ENCODE data around the gene FARS2. TPM values are rescaled to one million over a fixed set of nuclear protein-coding genes. Genes with fewer than 3 reads are reported as not detected.

Gene FARS2
- total and polyA plus RNA-seq, 9 of the 15 experiments (the other 6 are each of a cell fraction or from before 2014, with no cell fraction given) = 16.5 to 62.2 (median 27.0) TPM

- intact Hi-C loops (cut with micrococcal nuclease) = no loop called here
- H3K36me3 ChIP-seq (ENCODE audit: control insufficient read depth, insufficient read depth, low read length) = no peaks in the 10 kb centered on the region
- H3K4me1 ChIP-seq (replicated peaks in 1 of 2; ENCODE audit: control insufficient read depth in 2 of 2, insufficient read depth in 2 of 2, low read length in 2 of 2) = no peaks in the 10 kb centered on the region
- no peak overlapping the region for H3K9ac ChIP-seq (ENCODE audit: insufficient read depth in 1 of 2, low read depth in 2 of 2, low read length in 2 of 2)
- no peaks in the 10 kb centered on the region for H3K79me2 ChIP-seq (ENCODE audit: control insufficient read depth, insufficient read depth, low read length)
- H3K4me2 ChIP-seq (ENCODE audit: insufficient read depth, low read length) = no peak overlapping the region
- TF ChIP-seq NFIC (IDR thresholded peaks at IDR 0.05) (no peak), EGR1 (conservative IDR thresholded peaks at IDR 0.05) (peak; percentile 57), MCM2 (IDR thresholded peaks at IDR 0.05; ENCODE audit: low read depth) (no peak), TRIM24 (IDR thresholded peaks at IDR 0.05) (no peak), MYBL2 (IDR thresholded peaks at IDR 0.05; ENCODE audit: low read depth) (no peak), MYBL2 (CRISPR knock-in tag; IDR thresholded peaks at IDR 0.05; ENCODE audit: borderline replicate concordance) (no peak), SUPT5H (IDR thresholded peaks at IDR 0.05) (no peak), ZNF408 (CRISPR knock-in tag; IDR thresholded peaks at IDR 0.05; ENCODE audit: low read depth) (no peak), PHF8 (IDR thresholded peaks at IDR 0.05; ENCODE audit: borderline replicate concordance, low read length) (no peak), ZNF449 (CRISPR knock-in tag; IDR thresholded peaks at IDR 0.05) (no peak)
- no TSS peak for BruUV-seq (replicated peaks)
- in situ Hi-C loops (cut with MboI) = no loop called here
- H3K27me3 ChIP-seq (ENCODE audit: control insufficient read depth in 2 of 2, insufficient read depth in 2 of 2, low read length in 2 of 2) = no peaks in the 10 kb centered on the region
- no peak overlapping the region for H3K27ac ChIP-seq (ENCODE audit: extremely low read depth, low read depth, low read length)
- CTCF ChIA-PET (ENCODE audit: low intra/inter-chr PET ratio) = no interaction called here
- WGBS (ENCODE audit: insufficient coverage, low coverage, missing lambda C conversion rate) = 41% methylated on average over 2 of the region's 2 CpGs
- no peaks in the 10 kb centered on the region for H4K20me1 ChIP-seq (replicated peaks; ENCODE audit: control insufficient read depth, insufficient read depth, low read length)
- H2AFZ ChIP-seq (ENCODE audit: low read depth, low read length) = no peak overlapping the region
- FAIRE-seq (no peak), ATAC-seq (no peak), DNase-seq (ENCODE audit: extremely low read depth in 1 of 4, low spot score in 3 of 4) (no peak)
- H3K4me3 ChIP-seq = no peak overlapping the region
- no peaks in the 10 kb centered on the region for H3K9me1 ChIP-seq (ENCODE audit: control insufficient read depth, insufficient read depth, low read length)
- H3K9me3 ChIP-seq (replicated peaks; ENCODE audit: control insufficient read depth, insufficient read depth, low read depth, low read length) = no peaks in the 10 kb centered on the region
- POLR2A ChIA-PET = no interaction called here
These were observed 181.0 kb downstream of the FARS2 start for GRCh38 chr6:5442319-5442718.
